ENCODE results near the gene OR7A5.

OR7A5 gene

GRCh38 chr19:14821937-14822336, 13.0 kb downstream of the OR7A5 start:
- Histone ChIP-seq H3K4me1 (ENCODE audit: insufficient read depth, poor library complexity, severe bottlenecking) (peaks cover 4% of the 10 kb centered on the region), H3K27me3 (ENCODE audit: insufficient read depth, poor library complexity, severe bottlenecking) (no peaks in the 10 kb centered on the region), H3K27ac (ENCODE audit: poor library complexity, severe bottlenecking) (no peak overlapping the region), H3K36me3 (ENCODE audit: low read depth) (no peaks in the 10 kb centered on the region), H3K4me3 (ENCODE audit: severe bottlenecking) (no peak overlapping the region), H3K9me3 (ENCODE audit: severe bottlenecking) (no peaks in the 10 kb centered on the region)
- ATAC-seq (ENCODE audit: low read depth) (no peak), DNase-seq (ENCODE audit: low spot score) (no peak)
- no peak for TF ChIP-seq CTCF (IDR thresholded peaks at IDR 0.05; ENCODE audit: poor library complexity, severe bottlenecking)

- Histone ChIP-seq H3K27me3 (ENCODE audit: insufficient read depth, poor library complexity, severe bottlenecking) (no peaks in the 10 kb centered on the region), H3K4me3 (ENCODE audit: severe bottlenecking) (no peak overlapping the region), H3K9me3 (ENCODE audit: severe bottlenecking) (no peaks in the 10 kb centered on the region), H3K4me1 (ENCODE audit: insufficient read depth, poor library complexity, severe bottlenecking) (no peaks in the 10 kb centered on the region), H3K27ac (ENCODE audit: poor library complexity, severe bottlenecking) (no peak overlapping the region), H3K36me3 (ENCODE audit: low read depth) (no peaks in the 10 kb centered on the region)
- DNase-seq (ENCODE audit: low spot score) = no peak
- TF ChIP-seq CTCF (IDR thresholded peaks at IDR 0.05; ENCODE audit: poor library complexity, severe bottlenecking) = no peak
- ATAC-seq (ENCODE audit: low read depth) = no peak
These were observed 16.4 kb downstream of the OR7A5 start for GRCh38 chr19:14818588-14818987.

- Histone ChIP-seq H3K27ac (ENCODE audit: poor library complexity, severe bottlenecking) (no peak overlapping the region), H3K4me1 (ENCODE audit: insufficient read depth, poor library complexity, severe bottlenecking) (no peaks in the 10 kb centered on the region), H3K27me3 (ENCODE audit: insufficient read depth, poor library complexity, severe bottlenecking) (no peaks in the 10 kb centered on the region), H3K4me3 (ENCODE audit: severe bottlenecking) (no peak overlapping the region), H3K36me3 (ENCODE audit: low read depth) (no peaks in the 10 kb centered on the region), H3K9me3 (ENCODE audit: severe bottlenecking) (no peaks in the 10 kb centered on the region)
- DNase-seq (ENCODE audit: low spot score) (no peak), ATAC-seq (ENCODE audit: low read depth) (no peak)
- no peak for TF ChIP-seq CTCF (IDR thresholded peaks at IDR 0.05; ENCODE audit: poor library complexity, severe bottlenecking)
These were observed 17.9 kb downstream of the OR7A5 start for GRCh38 chr19:14817052-14817451.

- TF ChIP-seq CTCF (IDR thresholded peaks at IDR 0.05; ENCODE audit: poor library complexity, severe bottlenecking) = no peak
- ATAC-seq (ENCODE audit: low read depth) (no peak), DNase-seq (ENCODE audit: low spot score) (no peak)
- Histone ChIP-seq H3K4me1 (ENCODE audit: insufficient read depth, poor library complexity, severe bottlenecking) (no peaks in the 10 kb centered on the region), H3K9me3 (ENCODE audit: severe bottlenecking) (no peaks in the 10 kb centered on the region), H3K27ac (ENCODE audit: poor library complexity, severe bottlenecking) (no peak overlapping the region), H3K27me3 (ENCODE audit: insufficient read depth, poor library complexity, severe bottlenecking) (no peaks in the 10 kb centered on the region), H3K36me3 (ENCODE audit: low read depth) (no peaks in the 10 kb centered on the region), H3K4me3 (ENCODE audit: severe bottlenecking) (no peak overlapping the region)
These were observed 19.9 kb downstream of the OR7A5 start for GRCh38 chr19:14814982-14815652.

GRCh38 chr19:14809272-14810057, 25.5 kb downstream of the OR7A5 start:
- DNase-seq (ENCODE audit: low spot score) (no peak), ATAC-seq (ENCODE audit: low read depth) (no peak)
- Histone ChIP-seq H3K27ac (ENCODE audit: poor library complexity, severe bottlenecking) (no peak overlapping the region), H3K9me3 (ENCODE audit: severe bottlenecking) (no peaks in the 10 kb centered on the region), H3K4me3 (ENCODE audit: severe bottlenecking) (no peak overlapping the region), H3K4me1 (ENCODE audit: insufficient read depth, poor library complexity, severe bottlenecking) (no peaks in the 10 kb centered on the region), H3K27me3 (ENCODE audit: insufficient read depth, poor library complexity, severe bottlenecking) (peaks cover 5% of the 10 kb centered on the region), H3K36me3 (ENCODE audit: low read depth) (no peaks in the 10 kb centered on the region)
- no peak for TF ChIP-seq CTCF (IDR thresholded peaks at IDR 0.05; ENCODE audit: poor library complexity, severe bottlenecking)
